22Rv1 (cell line): ENCODE results near the gene XXYLT1.

Experiments used
- CTCF ChIP-seq: fragments of 450-650 bp; IDR thresholded peaks from 2 replicates; pipeline ENCODE4 v1.5.1; 2017; ENCODE audit warnings: mild to moderate bottlenecking
- ZFX ChIP-seq: fragments of 450-650 bp; IDR thresholded peaks from 2 replicates; pipeline ENCODE4 v1.6.1; 2017; ENCODE audit warnings: antibody characterized with exemption, borderline replicate concordance

GRCh38 chr3:195274259-195274966 lies 3.5 kb upstream of the XXYLT1 start:
- TF ChIP-seq CTCF = no peak
- TF ChIP-seq ZFX = no peak
